HG02885 (cell line): ENCODE measurements around the gene VIL1.
A peak's percentile ranks its signal among the peaks of the same experiment; 100 is the strongest.

ENCODE experiments used
- ATAC-seq: cut with Tn5 transposase; IDR thresholded peaks from one replicate; pipeline ENCODE4 v1.9.1; 2021; ENCODE audit warnings: mild to moderate bottlenecking; ENCODE audit not compliant: unreplicated experiment, poor library complexity

Gene VIL1

DNA sequence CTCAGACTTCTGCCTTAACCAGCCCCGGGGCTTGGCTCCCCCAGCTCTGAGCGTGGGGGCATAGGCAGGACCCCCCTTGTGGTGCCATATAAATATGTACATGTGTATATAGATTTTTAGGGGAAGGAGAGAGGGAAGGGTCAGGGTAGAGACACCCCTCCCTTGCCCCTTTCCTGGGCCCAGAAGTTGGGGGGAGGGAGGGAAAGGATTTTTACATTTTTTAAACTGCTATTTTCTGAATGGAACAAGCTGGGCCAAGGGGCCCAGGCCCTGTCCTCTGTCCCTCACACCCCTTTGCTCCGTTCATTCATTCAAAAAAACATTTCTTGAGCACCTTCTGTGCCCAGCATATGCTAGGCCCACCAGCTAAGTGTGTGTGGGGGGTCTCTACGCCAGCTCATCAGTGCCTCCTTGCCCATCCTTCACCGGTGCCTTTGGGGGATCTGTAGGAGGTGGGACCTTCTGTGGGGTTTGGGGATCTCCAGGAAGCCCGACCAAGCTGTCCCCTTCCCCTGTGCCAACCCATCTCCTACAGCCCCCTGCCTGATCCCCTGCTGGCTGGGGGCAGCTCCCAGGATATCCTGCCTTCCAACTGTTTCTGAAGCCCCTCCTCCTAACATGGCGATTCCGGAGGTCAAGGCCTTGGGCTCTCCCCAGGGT is 13.7 kb upstream of the VIL1 start:
- ATAC-seq: no peak

DNA sequence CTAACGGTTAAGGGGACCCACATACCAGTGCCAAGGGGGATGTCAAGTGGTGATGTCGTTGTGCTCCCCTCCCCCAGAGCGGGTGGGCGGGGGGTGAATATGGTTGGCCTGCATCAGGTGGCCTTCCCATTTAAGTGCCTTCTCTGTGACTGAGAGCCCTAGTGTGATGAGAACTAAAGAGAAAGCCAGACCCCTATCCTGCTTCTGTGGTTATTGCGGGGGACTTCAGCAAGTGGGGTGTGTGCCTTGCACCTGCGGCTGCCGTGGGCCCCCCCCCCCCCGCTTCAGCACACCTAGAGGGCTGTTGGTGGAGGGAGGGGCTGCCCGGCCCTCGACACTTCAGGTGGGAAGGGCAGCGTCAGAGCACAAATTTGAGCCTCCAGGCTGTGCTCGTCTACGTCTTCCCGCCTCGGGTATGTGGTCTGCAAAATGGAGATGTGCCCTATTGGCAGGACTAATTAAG is 13.1 kb upstream of the VIL1 start:
- peak; percentile 17 for ATAC-seq

DNA sequence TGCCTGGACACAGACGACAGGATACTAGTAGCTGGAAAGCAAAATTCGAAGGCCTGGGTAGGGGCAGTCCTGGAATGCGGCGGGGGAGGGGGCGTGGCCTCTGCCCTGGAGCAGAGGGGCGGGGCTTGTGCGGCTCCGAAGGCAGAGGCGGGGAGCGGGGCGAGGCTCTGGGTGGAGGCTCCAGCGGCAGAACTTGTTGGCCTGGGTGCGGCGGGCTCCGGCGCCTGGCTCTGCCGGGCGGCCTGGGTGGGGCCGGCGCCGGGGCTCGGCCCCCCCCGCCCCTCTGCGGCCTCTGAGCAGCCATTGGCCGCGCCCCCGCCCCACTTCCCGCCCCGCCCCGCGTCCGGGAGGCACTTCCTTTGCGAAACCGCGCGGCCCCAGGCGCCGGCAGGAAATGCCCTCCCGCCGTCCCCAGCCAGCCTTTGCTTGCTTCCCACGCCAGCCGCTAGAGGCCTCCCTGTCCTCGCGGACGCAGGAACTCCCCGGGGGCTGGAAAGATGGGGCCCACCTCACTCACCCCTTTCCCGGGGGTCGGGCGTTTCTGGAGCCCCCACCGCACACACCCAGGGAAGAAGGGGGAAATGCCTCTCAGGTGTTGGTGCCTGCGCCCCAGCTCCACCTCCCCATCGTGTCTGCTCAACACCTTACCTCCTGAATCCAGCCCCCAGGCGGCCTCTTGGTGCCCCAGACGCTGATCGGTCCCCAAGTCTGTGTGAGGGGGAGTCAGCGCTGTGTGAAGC is 12.5 kb upstream of the VIL1 start:
- peak; percentile 89 for ATAC-seq

DNA sequence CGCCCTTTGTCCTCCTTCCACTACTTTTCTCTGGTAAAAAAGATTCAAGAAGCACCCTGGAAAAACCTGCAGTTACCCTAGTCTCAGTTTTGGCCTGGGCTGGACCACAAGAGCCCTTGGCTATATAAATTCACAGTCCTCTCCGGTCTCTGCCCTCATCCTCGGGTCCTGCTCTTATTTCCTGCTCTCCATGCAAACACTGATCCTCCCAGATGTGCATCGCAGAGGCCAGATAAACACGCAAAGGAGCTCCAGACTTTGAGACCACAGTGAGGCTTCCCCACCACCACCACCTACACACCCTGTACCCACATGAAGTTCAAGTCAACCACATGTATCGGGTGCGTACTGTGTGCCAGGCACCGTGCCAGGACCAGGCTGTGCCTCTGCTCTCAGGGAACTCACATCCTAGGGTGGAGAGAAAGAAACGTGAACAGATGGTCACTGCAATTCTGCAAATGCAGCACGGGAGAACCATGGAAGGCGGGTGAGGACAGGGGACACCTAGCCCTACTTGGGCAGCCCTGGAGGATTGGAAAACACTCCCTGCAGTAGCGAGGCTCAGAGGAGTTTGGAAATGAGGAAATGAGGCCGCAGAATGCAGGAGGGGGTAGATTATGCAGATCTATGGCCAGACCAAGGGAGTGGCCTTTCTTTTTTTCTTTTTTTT is 11.8 kb upstream of the VIL1 start:
- ATAC-seq: no peak

DNA sequence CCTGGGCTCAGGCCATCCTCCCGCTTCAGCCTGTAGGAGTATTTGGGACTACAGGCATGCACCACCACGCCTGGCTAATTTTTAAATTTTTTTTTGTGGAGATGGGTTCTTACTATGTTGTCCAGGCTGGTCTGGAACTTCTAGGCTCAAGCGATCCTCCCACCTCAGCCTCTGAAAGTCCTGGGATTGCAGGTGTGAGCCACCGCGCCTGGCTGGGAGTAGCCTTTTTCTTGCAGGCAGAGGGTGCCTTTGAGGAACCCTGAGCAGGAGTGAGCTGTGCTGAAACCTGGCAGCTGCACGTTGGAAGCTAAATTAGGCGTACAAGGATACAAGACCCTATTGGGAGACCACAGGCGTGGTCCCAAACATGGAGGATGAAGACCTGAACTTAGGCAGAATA is 11.2 kb upstream of the VIL1 start:
- no peak for ATAC-seq

DNA sequence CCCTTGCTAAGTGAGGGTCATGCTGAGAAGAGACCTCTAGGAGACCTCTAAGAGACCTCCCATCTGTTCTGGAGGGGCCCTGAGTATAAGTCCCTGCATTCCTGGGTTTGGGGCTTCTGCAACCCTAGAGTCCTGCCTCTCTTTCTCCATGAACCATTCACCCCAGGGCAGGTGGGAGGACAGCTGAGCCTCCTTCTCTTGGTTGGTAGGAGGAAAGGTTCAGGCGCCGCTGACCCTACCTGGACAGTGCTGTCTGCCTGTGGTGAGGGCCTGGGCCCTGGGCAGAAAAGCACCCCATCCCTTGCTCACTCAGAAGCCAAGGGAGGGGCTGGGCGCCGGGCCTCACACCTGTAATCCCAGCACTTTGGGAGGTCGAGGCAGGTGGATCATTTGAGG is 604 bp upstream of the VIL1 start:
- ATAC-seq: no peak

DNA sequence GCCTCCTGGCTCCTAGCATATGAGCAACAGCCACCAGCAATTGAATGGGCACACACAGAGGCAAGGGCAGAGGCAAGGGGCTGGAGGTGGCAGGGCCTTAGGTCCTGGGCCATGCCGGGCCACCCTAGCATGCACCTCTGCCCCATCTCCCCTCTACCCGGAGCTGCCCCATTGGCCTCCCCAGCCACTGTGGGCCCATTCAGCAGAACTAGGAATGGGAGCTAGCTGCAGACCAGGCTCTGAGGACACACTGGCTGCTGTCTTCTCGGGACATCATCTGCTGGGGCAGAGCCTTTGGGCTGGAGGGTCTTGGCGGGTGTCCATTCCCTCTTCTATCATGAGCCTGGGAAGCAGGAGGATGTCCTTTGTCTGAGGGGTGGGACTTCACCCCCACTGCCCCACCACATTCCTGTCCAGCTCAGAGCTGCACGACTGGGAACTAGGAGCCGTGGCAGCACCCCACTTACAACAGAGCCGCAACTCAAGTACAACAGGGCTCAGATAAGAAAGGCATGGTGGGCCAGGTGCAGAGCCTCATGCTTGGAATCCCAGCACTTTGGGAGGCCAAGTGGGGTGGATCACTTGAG is 800 bp downstream of the VIL1 start:
- ATAC-seq: no peak

DNA sequence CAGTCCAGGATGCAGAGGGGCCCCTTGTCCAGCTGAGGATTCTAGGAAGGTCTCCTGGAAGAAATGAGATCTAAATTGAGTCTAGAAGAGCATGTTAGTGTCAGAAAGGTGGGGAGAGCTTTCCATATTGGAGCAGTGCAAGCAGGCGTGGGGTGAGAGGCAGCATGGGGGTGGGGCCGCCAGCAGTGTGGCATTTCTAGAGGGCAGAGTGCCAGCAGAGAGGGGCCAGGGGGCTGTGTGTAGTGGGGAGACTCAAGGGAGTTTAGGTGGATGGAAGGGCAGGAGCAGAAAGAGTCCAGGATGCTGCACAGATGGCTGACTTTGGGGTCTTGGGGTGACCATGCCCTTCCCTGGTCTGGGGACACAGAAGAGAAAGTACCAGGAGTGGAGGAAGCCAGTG is 2.1 kb downstream of the VIL1 start:
- ATAC-seq: no peak

DNA sequence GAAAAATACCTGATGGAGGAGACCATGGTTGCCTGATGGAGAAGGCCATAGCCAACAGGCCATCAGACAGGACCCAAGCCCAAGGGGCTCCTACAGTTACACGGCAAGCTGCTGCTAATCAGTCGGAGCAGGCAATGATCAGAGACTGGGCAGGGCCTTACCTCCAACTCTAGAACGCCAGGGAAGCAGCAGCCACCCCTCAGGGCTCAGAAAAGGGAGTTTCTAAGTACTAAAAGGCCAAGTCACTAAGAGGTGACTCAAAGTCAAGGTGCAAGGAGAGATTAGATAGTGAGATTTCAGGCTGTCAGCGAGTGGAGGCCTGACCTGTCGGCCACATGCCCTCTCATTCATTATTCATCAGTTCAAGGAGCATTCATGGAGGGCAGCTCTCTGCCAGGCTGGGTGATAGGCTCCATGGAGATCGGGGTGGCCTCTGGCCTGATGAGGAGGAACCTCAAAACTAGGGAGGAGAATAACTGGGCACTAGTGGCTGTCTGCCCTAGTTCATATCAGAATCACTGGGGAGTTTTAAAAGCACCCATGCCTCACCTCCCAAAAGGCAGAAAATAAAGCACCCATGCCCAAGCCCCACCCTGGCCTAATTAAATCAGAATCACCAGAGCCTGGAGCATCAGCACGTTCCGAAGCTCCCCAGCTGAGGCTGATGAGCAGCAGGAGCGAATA is 3.6 kb downstream of the VIL1 start:
- ATAC-seq: no peak

DNA sequence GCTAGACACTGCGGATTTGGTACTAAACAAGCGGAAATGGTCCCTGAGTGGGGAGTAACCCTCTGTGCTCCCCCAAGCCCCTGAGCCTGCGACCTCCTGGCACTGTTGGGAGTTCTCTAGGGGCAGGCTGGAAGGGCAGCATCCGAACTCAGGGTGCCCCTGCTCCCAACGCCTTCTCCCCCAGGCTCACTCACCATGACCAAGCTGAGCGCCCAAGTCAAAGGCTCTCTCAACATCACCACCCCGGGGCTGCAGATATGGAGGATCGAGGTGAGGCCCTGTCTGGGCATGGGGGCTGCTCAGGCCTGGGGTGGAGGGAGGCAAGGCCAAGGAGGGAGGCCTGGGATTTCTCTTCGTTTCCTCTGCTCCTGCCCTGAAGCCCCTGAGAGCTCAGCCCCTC is 4.7 kb downstream of the VIL1 start:
- no peak for ATAC-seq

DNA sequence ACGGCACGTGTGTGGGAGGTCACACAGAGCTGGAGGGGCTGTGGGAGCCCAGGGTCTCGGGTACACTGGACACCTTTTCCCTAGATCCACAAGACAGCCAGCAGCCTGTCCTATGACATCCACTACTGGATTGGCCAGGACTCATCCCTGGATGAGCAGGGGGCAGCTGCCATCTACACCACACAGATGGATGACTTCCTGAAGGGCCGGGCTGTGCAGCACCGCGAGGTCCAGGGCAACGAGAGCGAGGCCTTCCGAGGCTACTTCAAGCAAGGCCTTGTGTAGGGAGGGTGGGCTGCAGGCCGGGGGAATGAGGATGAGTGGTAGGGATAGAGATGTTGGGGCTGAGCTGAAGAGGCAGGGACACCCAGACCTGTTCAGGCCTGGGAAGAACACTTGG is 6.6 kb downstream of the VIL1 start:
- ATAC-seq: no peak

DNA sequence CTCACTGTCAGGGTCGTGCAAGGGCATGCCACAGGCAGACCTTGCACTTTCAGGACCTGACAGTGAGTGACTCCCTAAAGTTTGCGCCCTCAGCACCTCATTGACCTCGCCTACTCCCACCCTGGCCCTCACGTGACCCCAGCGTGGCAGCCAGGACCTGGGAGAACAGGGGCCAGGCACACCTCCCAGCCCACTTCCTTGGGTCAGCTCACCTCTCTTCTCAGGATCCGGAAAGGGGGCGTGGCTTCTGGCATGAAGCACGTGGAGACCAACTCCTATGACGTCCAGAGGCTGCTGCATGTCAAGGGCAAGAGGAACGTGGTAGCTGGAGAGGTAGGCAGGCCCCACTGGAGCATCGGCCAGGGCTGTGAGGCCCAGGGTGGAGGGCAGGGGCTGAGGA is 8.8 kb downstream of the VIL1 start:
- ATAC-seq: no peak

DNA sequence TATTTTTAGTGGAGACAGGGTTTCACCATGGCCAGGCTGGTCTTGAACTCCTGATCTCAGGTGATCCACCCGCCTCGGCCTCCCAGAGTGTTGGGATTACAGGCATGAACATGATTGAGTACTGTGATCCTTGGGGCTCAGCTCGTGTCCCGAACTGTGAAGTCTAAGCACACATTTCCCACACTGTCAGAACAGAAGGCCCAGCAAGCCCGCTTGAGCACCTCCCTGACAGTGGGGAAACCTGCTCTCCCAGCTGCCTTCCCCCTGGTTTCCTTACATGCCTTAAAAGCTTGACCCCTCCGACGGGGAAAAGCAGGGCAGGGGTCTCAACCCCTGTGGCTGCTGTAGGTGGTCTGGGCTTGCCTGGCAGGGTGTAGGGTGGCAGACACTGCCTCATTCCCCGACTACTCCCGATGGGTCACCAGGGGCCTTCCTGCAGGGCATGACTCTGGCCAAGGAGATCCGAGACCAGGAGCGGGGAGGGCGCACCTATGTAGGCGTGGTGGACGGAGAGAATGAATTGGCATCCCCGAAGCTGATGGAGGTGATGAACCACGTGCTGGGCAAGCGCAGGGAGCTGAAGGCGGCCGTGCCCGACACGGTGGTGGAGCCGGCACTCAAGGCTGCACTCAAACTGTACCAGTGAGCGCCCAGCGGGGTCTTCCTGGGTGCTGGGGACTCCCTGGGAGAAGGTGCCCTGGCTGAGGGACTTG is 10.1 kb downstream of the VIL1 start:
- ATAC-seq: no peak

DNA sequence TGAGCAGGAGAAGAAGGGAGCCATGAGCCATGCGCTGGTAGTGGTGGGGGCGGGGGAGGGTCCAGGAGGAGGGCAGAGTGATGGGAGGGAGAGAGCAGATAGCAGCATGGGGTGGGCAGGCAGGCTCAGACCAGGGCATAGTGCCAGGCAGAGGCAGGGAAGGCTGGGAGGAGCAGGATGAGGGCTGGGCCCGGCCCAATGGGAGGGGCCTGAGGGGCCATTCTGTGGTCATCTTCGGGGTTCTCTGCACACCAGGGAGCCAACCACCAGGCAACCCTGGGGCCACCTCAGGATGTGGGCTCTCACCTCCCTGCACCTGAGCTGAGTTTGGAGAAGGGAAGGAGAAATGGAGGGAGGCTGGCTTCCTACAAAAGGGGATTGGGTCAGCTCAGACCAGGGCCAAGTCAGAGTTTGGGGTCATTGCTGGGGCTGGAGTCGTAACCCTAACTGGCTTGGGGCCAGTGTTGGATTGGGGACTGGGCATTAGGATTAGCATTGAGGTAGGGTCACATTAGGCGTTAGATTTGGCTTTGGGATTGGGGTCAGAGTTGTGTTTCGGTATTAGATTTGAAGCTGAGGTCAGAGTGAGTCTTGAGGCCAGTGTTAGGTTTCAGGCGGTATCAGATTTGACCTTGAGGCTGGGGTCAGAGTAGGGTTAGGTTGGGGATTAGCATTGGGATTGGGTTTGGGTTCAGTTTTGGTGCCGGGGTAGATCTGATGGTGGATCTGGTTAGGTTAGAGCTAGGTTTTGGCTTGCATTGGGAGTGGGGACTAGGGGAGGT is 11.2 kb downstream of the VIL1 start:
- ATAC-seq: no peak

DNA sequence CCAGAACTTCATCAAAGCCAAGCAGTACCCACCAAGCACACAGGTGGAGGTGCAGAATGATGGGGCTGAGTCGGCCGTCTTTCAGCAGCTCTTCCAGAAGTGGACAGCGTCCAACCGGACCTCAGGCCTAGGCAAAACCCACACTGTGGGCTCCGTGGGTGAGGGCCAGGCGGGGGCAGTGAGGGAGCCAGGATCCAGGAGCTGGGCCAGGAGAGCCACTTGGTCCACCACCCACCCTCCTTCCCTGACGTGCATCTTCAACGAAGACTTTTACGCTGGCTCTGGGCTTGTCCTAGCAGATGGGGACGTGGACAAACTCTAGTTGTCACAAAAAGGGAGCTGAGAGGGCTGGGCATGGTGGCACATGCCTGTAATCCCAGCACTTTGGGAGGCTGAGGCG is 11.8 kb downstream of the VIL1 start:
- no peak for ATAC-seq

DNA sequence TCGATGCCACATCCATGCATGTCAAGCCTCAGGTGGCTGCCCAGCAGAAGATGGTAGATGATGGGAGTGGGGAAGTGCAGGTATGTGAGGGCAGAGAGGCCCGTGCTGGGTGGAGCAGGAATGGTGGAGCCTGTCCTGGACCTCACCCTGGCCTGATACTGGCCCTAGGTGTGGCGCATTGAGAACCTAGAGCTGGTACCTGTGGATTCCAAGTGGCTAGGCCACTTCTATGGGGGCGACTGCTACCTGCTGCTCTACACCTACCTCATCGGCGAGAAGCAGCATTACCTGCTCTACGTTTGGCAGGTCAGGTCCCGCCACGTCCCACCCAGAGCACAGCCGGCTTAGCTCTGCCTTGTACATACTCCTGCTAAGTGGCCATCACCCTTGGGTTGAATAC is 13.0 kb downstream of the VIL1 start:
- no peak for ATAC-seq

DNA sequence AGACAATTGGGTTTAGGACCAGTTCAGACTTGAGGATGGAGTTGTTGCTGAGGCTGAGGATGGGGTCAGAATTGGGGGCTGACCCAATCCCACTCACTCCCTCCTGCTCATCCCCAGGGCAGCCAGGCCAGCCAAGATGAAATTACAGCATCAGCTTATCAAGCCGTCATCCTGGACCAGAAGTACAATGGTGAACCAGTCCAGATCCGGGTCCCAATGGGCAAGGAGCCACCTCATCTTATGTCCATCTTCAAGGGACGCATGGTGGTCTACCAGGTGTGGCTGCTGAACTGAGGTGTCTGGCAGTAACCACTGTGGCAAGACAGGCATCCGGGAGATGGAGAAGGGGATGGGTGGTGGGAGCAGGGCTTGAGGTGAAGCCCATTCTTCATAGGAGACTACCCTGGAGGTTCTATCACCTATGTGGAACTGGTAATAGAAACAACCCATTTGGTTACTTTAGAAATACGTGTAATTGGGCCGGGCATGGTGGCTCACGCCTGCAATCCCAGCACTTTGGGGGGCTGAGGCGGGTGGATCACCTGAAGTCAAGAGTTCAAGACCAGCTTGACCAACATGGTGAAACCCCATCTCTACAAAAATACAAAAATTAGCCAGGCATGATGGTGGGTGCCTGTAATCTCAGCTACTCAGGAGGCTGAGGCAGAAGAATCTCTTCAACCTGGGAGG is 13.9 kb downstream of the VIL1 start:
- no peak for ATAC-seq

DNA sequence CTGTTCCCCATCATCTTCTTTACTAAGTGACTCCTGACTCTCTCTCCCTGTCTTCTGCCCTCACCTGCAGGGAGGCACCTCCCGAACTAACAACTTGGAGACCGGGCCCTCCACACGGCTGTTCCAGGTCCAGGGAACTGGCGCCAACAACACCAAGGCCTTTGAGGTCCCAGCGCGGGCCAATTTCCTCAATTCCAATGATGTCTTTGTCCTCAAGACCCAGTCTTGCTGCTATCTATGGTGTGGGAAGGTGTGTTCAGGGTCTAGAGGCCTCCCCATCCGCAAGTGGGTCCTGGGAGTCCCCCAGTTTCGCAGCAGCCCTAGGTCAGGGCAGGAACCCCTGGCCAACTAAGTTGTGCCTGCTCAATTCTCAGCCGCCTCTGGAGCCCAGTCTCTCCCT is 15.5 kb downstream of the VIL1 start:
- ATAC-seq: no peak
